Measurements from ENCODE around the gene MAPK8IP2. TPM values are rescaled to one million over a fixed set of nuclear protein-coding genes. Genes with fewer than 3 reads are reported as not detected.
A peak's percentile ranks its signal among the peaks of the same experiment; 100 is the strongest.

The MAPK8IP2 gene
- total RNA-seq (1 to 10 TPM in 3 of 7 donors, under 1 TPM in 4; 0.64 to 2.7 (median 0.79) TPM), polyA plus RNA-seq (under 1 TPM; 0.22 to 0.99 (median 0.29) TPM)
- long read RNA-seq, donor 1 = 0 reads
- long read RNA-seq, donor 2 = 0 reads

DNA sequence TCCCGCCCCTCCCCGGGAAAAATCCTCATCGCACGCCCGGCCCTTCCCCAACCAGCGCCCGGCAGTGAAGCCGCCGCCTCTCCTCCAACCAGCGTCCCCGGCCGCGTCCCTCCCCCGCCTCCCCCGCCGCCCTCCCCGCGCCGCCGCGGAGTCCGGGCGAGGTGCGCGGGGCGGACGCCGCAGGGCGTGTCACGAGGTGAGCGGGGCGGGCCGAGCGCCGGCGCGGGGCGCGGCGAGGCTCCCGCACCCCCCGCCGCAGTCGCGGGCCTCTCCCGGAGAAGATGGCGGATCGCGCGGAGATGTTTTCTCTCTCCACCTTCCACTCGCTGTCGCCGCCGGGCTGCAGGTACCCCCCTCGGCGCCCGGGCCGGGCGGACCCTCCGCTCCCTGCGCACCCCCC, at the start of gene MAPK8IP2:
Gene MAPK8IP2, plus strand, starts transcription at position 256 of the 400 bp plus-strand sequence. Its CDS starts 26 bp downstream, at position 282.
- Histone ChIP-seq H3K9me3 (no peaks in the 10 kb centered on the region), H3K36me3 (peaks cover 0 to 5% (median 0%) of the 10 kb centered on the region in 6 donors), H3K27ac (no peak within 1 kb of the TSS), H3K4me3 (peak within 1 kb of the TSS in 7 of 8 donors; percentile 25 to 71 (median 50)), H3K27me3 (replicated peaks in 1 of 7) (peaks cover 5 to 75% (median 51%) of the 10 kb centered on the region in 7 donors), H3K4me1 (peaks cover 0 to 30% (median 16%) of the 10 kb centered on the region in 6 donors)
- peak; percentile 70 for DNase-seq
- TF ChIP-seq, protein P1, sequence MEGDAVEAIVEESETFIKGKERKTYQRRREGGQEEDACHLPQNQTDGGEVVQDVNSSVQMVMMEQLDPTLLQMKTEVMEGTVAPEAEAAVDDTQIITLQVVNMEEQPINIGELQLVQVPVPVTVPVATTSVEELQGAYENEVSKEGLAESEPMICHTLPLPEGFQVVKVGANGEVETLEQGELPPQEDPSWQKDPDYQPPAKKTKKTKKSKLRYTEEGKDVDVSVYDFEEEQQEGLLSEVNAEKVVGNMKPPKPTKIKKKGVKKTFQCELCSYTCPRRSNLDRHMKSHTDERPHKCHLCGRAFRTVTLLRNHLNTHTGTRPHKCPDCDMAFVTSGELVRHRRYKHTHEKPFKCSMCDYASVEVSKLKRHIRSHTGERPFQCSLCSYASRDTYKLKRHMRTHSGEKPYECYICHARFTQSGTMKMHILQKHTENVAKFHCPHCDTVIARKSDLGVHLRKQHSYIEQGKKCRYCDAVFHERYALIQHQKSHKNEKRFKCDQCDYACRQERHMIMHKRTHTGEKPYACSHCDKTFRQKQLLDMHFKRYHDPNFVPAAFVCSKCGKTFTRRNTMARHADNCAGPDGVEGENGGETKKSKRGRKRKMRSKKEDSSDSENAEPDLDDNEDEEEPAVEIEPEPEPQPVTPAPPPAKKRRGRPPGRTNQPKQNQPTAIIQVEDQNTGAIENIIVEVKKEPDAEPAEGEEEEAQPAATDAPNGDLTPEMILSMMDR (IDR thresholded peaks at IDR 0.05 in 8 of 11, conservative IDR thresholded peaks at IDR 0.05 in 3 of 11) = no peak
- TF ChIP-seq POLR2A (IDR thresholded peaks at IDR 0.05) (no peak), POLR2AphosphoS5 (IDR thresholded peaks at IDR 0.05) (no peak)
- 0 to 1% (median 1%) methylated on average over 4 to 60 of the region's 61 CpGs for WGBS, 5 donors
- intact Hi-C loops (cut with DNase I; ENCODE audit: low total_unique reads) = no loop called here

DNA sequence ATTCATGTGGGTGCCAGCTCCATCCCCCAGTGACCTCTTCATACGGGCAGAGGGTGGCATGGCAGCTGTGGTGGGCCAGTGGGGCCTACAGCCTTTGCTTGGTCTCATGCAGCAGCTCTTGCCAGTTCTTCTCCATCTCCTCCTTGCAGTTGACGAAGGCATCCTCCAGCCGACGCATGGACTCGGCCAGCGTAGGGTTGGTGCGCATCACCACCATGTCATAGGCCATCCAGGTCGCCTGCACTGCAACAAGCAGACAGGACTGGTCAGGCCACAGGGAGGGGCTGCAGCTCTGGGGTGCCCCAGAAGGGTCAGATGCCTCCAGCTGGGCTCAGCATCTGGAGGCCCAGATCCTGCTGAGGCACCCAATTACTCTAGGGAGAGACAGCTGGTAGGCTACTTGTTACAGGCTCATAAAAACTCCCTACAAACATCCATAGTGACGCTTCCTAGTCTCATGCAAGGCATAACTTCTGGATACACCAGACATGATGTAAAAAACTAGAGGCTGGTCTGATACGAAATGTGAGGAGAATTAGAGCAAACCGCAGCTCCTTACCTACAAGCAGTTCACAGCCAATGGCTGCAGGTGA, 49.3 kb upstream of the MAPK8IP2 start:
- WGBS, 5 donors = 94 to 96% (median 95%) methylated on average over 10 to 11 of the region's 11 CpGs
- intact Hi-C loops (cut with DNase I; ENCODE audit: low total_unique reads) = no loop called here
- peaks cover 0 to 31% (median 14%) of the 10 kb centered on the region in 7 donors for H3K27me3 ChIP-seq (replicated peaks in 1 of 7)
- no peak overlapping the region for H3K27ac ChIP-seq
- peak; percentile 73 for DNase-seq
- H3K4me1 ChIP-seq = peaks cover 10 to 46% (median 29%) of the 10 kb centered on the region in 6 donors
- H3K9me3 ChIP-seq = no peaks in the 10 kb centered on the region
- no peak overlapping the region for H3K4me3 ChIP-seq
- TF ChIP-seq, protein P1 (IDR thresholded peaks at IDR 0.05 in 8 of 11, conservative IDR thresholded peaks at IDR 0.05 in 3 of 11) = no peak
- no peak for TF ChIP-seq POLR2AphosphoS5 (IDR thresholded peaks at IDR 0.05)
- no peak for TF ChIP-seq POLR2A (IDR thresholded peaks at IDR 0.05)
- H3K36me3 ChIP-seq = no peaks in the 10 kb centered on the region

DNA sequence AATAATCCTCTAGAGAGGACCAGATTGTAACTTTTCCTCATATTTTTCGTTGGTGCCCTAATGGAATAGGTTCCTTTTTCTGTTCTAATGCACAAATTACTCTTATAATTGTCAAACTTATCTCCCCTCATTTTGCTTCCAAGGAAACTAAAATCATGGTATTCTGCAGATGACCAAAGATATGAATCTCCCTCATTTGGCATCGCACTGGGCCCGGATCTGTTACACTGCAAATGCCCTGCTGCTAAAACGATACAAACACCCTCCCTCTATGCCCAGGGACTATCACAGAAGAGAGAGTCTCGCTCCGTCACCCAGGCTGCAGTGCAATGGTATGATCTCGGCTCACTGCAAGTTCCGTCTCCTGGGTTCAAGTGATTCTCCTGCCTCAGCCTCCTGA, 47.3 kb upstream of the MAPK8IP2 start:
- Histone ChIP-seq H3K27me3 (replicated peaks in 1 of 7) (peaks cover 0 to 15% (median 8%) of the 10 kb centered on the region in 7 donors), H3K27ac (no peak overlapping the region), H3K4me1 (peaks cover 8 to 27% (median 19%) of the 10 kb centered on the region in 6 donors), H3K36me3 (no peaks in the 10 kb centered on the region), H3K4me3 (no peak overlapping the region), H3K9me3 (no peaks in the 10 kb centered on the region)
- TF ChIP-seq POLR2A (IDR thresholded peaks at IDR 0.05) (no peak), POLR2AphosphoS5 (IDR thresholded peaks at IDR 0.05) (no peak)
- TF ChIP-seq, protein P1 (IDR thresholded peaks at IDR 0.05 in 8 of 11, conservative IDR thresholded peaks at IDR 0.05 in 3 of 11) = no peak
- intact Hi-C loops (cut with DNase I; ENCODE audit: low total_unique reads) = no loop called here
- 78 to 95% (median 83%) methylated on average over 8 of the region's 8 CpGs for WGBS, 5 donors
- no peak for DNase-seq

DNA sequence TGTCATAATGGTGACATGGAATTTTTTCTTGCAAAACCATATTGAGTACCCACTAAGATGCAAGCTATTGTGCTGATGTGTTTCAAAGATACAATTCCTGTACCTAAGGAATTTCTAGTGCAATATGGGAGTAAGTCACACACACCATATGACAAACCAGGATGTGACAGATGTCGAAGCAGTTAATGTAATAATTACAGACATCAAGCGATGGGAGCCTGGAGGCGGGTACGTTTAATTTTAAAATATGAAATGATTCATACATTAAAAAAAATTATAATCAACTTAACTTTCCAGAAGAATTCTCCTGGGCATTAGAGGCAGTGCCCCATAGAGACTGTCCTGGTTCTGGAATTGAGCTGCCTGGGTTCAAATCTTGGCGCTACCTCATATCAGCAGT, 43.9 kb upstream of the MAPK8IP2 start:
- intact Hi-C loops (cut with DNase I; ENCODE audit: low total_unique reads) = no loop called here
- Histone ChIP-seq H3K4me3 (no peak overlapping the region), H3K9me3 (no peaks in the 10 kb centered on the region), H3K27ac (no peak overlapping the region), H3K27me3 (replicated peaks in 1 of 7) (no peaks in the 10 kb centered on the region), H3K36me3 (no peaks in the 10 kb centered on the region), H3K4me1 (no peaks in the 10 kb centered on the region)
- TF ChIP-seq POLR2A (IDR thresholded peaks at IDR 0.05) (no peak), POLR2AphosphoS5 (IDR thresholded peaks at IDR 0.05) (no peak)
- TF ChIP-seq, protein P1 (IDR thresholded peaks at IDR 0.05 in 8 of 11, conservative IDR thresholded peaks at IDR 0.05 in 3 of 11) = no peak
- 85 to 93% (median 87%) methylated on average over 5 of the region's 5 CpGs for WGBS, 5 donors
- no peak for DNase-seq

All from spleen (tissue), 13 donors.